Activated T-cell treated with anti-CD3 and anti-CD28 coated beads, Interleukin-2, amount 50 U/mL, for 4 hours (primary cell): ENCODE measurements around the gene ZNF688. TPM values are rescaled to one million over a fixed set of nuclear protein-coding genes. Genes with fewer than 3 reads are reported as not detected.
"Not testable (repeated sequence)": the region's sequence is repeated elsewhere in the genome, so short reads cannot be mapped to it uniquely, and the experiment has no call there.

Source experiments
- ATAC-seq, 2 donors: fragments of 200-7000 bp; cut with Tn5 transposase; one replicate each; pipeline ENCODE4 v1.10.0; 2021
- DNase-seq: peaks from one replicate; pipeline ENCODE4 v3.0.0-alpha.2; 2020
- H3K27me3 Mint-ChIP-seq: one replicate; pipeline ENCODE4 v1.8.0; 2021; ENCODE audit warnings: low read depth, mixed read lengths
- H3K36me3 Mint-ChIP-seq: one replicate; pipeline ENCODE4 v1.8.0; 2022; ENCODE audit warnings: mixed read lengths; ENCODE audit not compliant: insufficient read depth
- H3K4me1 Mint-ChIP-seq: one replicate; pipeline ENCODE4 v1.8.0; 2021; ENCODE audit warnings: low read depth, mixed read lengths
- H3K4me3 Mint-ChIP-seq: one replicate; pipeline ENCODE4 v1.8.0; 2021; ENCODE audit warnings: mild to moderate bottlenecking, moderate library complexity, mixed read lengths
- H3K9me3 Mint-ChIP-seq: one replicate; pipeline ENCODE4 v1.8.0; 2021; ENCODE audit warnings: mixed read lengths
- total RNA-seq, 3 donors: library from RNA; stranded (reverse); gene quantifications; one replicate each; pipeline ENCODE4 v1.2.1, GENCODE V29; 2021

The ZNF688 gene
- total RNA-seq, 3 donors from 2014 or later = 5.6 to 8.1 (median 7.4) TPM

GRCh38 chr16:30526823-30527634, 44.5 kb downstream of the ZNF688 start:
- peak; percentile 82 for DNase-seq
- Mint-ChIP-seq H3K4me1 (peaks cover 31% of the 10 kb centered on the region), H3K27me3 (no peaks in the 10 kb centered on the region), H3K36me3 (peaks cover 4% of the 10 kb centered on the region), H3K4me3 (peak overlapping the region; percentile 79), H3K9me3 (no peaks in the 10 kb centered on the region)
- ATAC-seq = peak; percentile 87 to 90

DNA sequence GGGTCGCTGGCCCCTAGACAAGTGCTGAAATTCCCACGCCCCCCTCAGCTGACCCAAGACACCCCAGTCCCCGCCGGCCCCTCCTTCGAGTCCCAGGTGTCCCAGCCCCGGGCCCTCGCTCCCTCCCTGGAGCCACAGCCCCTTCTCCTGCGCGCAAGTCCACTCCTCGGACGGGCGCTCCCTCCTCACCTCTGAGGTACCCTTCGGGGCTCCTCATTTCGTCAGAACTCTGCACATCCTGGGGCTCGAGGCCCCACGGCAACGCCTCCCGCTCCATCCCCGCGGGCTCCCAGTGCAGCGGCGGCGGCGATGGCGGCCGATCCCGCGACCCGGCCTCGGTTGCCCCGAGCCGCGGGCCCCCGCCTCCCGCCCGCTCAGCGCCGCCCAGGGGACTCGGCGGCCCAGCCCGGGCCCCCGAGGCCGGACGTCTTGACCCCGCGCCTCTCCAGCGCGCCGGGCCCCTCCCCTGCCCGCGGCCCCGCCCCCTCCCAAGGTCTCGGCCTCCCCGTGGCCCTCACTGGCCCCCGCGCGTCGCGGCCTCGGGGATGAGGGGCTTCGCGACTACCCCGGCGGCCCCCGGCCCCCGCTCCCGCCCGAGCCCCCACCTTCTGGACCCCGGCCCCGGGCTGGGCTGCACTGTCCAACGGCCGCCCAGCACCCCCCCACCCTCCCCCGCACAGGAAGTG, 45.2 kb downstream of the ZNF688 start, which contains the start of gene ZNF768:
ZNF768 (minus strand) TSS at position 430 of the 686 bp plus-strand sequence; CDS start at position 277, 153 bp downstream.
- H3K4me1 Mint-ChIP-seq = peaks cover 30% of the 10 kb centered on the region
- ATAC-seq = peak; percentile 21 to 30
- H3K9me3 Mint-ChIP-seq = no peaks in the 10 kb centered on the region
- H3K27me3 Mint-ChIP-seq = no peaks in the 10 kb centered on the region
- no peak for DNase-seq
- H3K36me3 Mint-ChIP-seq = peaks cover 7% of the 10 kb centered on the region
- peak within 1 kb of the TSS; percentile 82 for H3K4me3 Mint-ChIP-seq

DNA sequence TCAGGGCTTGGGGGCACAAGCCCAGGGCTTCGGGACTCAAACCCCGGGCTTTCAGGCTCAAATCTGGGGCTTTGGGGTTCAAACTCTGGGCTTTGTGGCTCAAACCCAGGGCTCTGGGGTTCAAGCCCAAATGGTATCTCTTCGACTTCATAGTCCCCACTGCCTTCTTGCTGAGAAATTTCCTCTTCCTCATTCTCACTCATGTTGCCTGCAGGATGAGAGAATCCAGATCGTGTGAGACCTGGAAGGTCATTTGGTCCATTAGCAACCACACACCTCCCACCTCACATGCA, 45.7 kb downstream of the ZNF688 start:
- H3K4me3 Mint-ChIP-seq = peak overlapping the region; percentile 82
- H3K9me3 Mint-ChIP-seq = no peaks in the 10 kb centered on the region
- H3K4me1 Mint-ChIP-seq = peaks cover 27% of the 10 kb centered on the region
- no peak for ATAC-seq
- H3K36me3 Mint-ChIP-seq = peaks cover 7% of the 10 kb centered on the region
- DNase-seq = no peak
- H3K27me3 Mint-ChIP-seq = no peaks in the 10 kb centered on the region

GRCh38 chr16:30524575-30525568, 46.6 kb downstream of the ZNF688 start:
- H3K9me3 Mint-ChIP-seq = no peaks in the 10 kb centered on the region
- peak overlapping the region; percentile 24 for H3K4me3 Mint-ChIP-seq

GRCh38 chr16:30523768-30524574, 47.5 kb downstream of the ZNF688 start:
- Mint-ChIP-seq H3K9me3 (no peaks in the 10 kb centered on the region), H3K36me3 (peaks cover 16% of the 10 kb centered on the region), H3K4me3 (no peak overlapping the region), H3K27me3 (no peaks in the 10 kb centered on the region), H3K4me1 (peaks cover 16% of the 10 kb centered on the region)
- no peak for DNase-seq
- ATAC-seq = no peak

More at GRCh38 chr16:30524575-30525568, 46.6 kb downstream of the ZNF688 start:
- ATAC-seq (no peak), DNase-seq (no peak)
- Mint-ChIP-seq H3K27me3 (no peaks in the 10 kb centered on the region), H3K36me3 (peaks cover 10% of the 10 kb centered on the region), H3K4me1 (peaks cover 19% of the 10 kb centered on the region)

GRCh38 chr16:30522702-30523463, 48.6 kb downstream of the ZNF688 start:
- H3K36me3 Mint-ChIP-seq = peaks cover 23% of the 10 kb centered on the region
- H3K9me3 Mint-ChIP-seq, DNase-seq, H3K4me1 Mint-ChIP-seq, ATAC-seq, H3K27me3 Mint-ChIP-seq, H3K4me3 Mint-ChIP-seq: not testable (repeated sequence)

- Mint-ChIP-seq H3K4me3 (no peak overlapping the region), H3K9me3 (no peaks in the 10 kb centered on the region), H3K27me3 (no peaks in the 10 kb centered on the region), H3K4me1 (peaks cover 3% of the 10 kb centered on the region), H3K36me3 (peaks cover 24% of the 10 kb centered on the region)
- DNase-seq (no peak), ATAC-seq (no peak)
These were observed 49.5 kb downstream of the ZNF688 start for GRCh38 chr16:30521873-30522641.

- no peak overlapping the region for H3K4me3 Mint-ChIP-seq
- DNase-seq = no peak
- no peaks in the 10 kb centered on the region for H3K27me3 Mint-ChIP-seq
- no peaks in the 10 kb centered on the region for H3K9me3 Mint-ChIP-seq
- H3K36me3 Mint-ChIP-seq = peaks cover 27% of the 10 kb centered on the region
- no peak for ATAC-seq
- H3K4me1 Mint-ChIP-seq = peaks cover 3% of the 10 kb centered on the region
These were observed 50.0 kb downstream of the ZNF688 start for GRCh38 chr16:30521476-30521872.

Other genes starting within 250 kb of the ZNF688 start
- 10 to 100 TPM; 95.2 to 97.2 (median 96.8) TPM for gene CD2BP2, start 216.4 kb downstream of the ZNF688 start, total RNA-seq
- gene TBC1D10B, start 201.2 kb downstream of the ZNF688 start, total RNA-seq = 10 to 100 TPM; 48.2 to 52.5 (median 49.6) TPM
- gene MYL11, start 196.9 kb downstream of the ZNF688 start, total RNA-seq = under 1 TPM in 1 of 3 donors, not detected in 2; 0.76 TPM
- 100 to 1,000 TPM; 133 to 164 (median 152) TPM for gene SEPTIN1, start 189.2 kb downstream of the ZNF688 start, total RNA-seq
- gene ZNF48, start 176.3 kb downstream of the ZNF688 start, total RNA-seq = 10 to 100 TPM; 18.0 to 19.2 (median 18.1) TPM
- gene ZNF771, start 164.1 kb downstream of the ZNF688 start, total RNA-seq = 1 to 10 TPM; 7.1 to 9.8 (median 9.4) TPM
- gene DCTPP1, start 141.7 kb downstream of the ZNF688 start, total RNA-seq = 100 to 1,000 TPM; 226 to 283 (median 250) TPM
- 10 to 100 TPM; 64.5 to 69.1 (median 67.1) TPM for gene SEPHS2, start 125.8 kb downstream of the ZNF688 start, total RNA-seq
- gene ITGAL, start 99.0 kb downstream of the ZNF688 start, total RNA-seq = 100 to 1,000 TPM; 193 to 259 (median 220) TPM
- 10 to 100 TPM in 2 of 3 donors, 1 to 10 TPM in 1; 9.1 to 10.7 (median 10.5) TPM for gene ZNF768, start 45.1 kb downstream of the ZNF688 start, total RNA-seq
- gene ZNF747, start 36.9 kb downstream of the ZNF688 start, total RNA-seq = 10 to 100 TPM; 14.2 to 15.4 (median 15.2) TPM
- 10 to 100 TPM; 21.2 to 23.4 (median 22.5) TPM for gene ZNF764, start 13.3 kb downstream of the ZNF688 start, total RNA-seq
- 1 to 10 TPM; 4.7 to 9.5 (median 6.8) TPM for gene ZNF785, start 14.0 kb upstream of the ZNF688 start, total RNA-seq
- 10 to 100 TPM; 15.4 to 16.9 (median 16.0) TPM for gene ZNF689, start 38.7 kb upstream of the ZNF688 start, total RNA-seq
- 10 to 100 TPM; 65.1 to 85.3 (median 71.0) TPM for gene PRR14, start 79.2 kb upstream of the ZNF688 start, total RNA-seq
- 100 to 1,000 TPM; 132 to 158 (median 137) TPM for gene FBRS, start 86.7 kb upstream of the ZNF688 start, total RNA-seq
- 100 to 1,000 TPM in 1 of 3 donors, 10 to 100 TPM in 2; 86.3 to 100 (median 96.5) TPM for gene SRCAP, start 127.5 kb upstream of the ZNF688 start, total RNA-seq
- gene PHKG2, start 176.7 kb upstream of the ZNF688 start, total RNA-seq = 10 to 100 TPM; 31.1 to 34.5 (median 31.9) TPM
- 1 to 10 TPM; 2.8 to 4.7 (median 4.3) TPM for gene CFAP119, start 190.3 kb upstream of the ZNF688 start, total RNA-seq
- gene RNF40, start 190.6 kb upstream of the ZNF688 start, total RNA-seq = 100 to 1,000 TPM; 111 to 115 (median 113) TPM
- gene ZNF629, start 215.5 kb upstream of the ZNF688 start, total RNA-seq = 1 to 10 TPM; 5.3 to 7.0 (median 7.0) TPM